Pancreas (tissue), 10 donors: ENCODE measurements around the gene TXNL4A. TPM values are rescaled to one million over a fixed set of nuclear protein-coding genes. Genes with fewer than 3 reads are reported as not detected.
"Not testable (repeated sequence)": the region's sequence is repeated elsewhere in the genome, so short reads cannot be mapped to it uniquely, and the experiment has no call there.

Experiments
- ATAC-seq, 4 donors: fragments of 200-7000 bp; cut with Tn5 transposase; one replicate each; pipeline versions ENCODE4 v1.8.0 to v1.9.1; 2020; ENCODE audit warnings: mild to moderate bottlenecking in 4 of 4, moderate library complexity in 4 of 4
- DNase-seq, 6 donors: peaks; one replicate each; pipeline ENCODE4 v3.0.0-alpha.2; 2020
- FAIRE-seq: peaks from 2 replicates; lab custom pipeline; 2012; peaks lifted over from hg19 to GRCh38; lab: Jason Lieb, UNC
- H3K27ac ChIP-seq, 4 donors: fragments of 200-600 bp; sonication (generic); 1 replicate in 3 of 4; 2 replicates in 1 of 4; pipeline versions ENCODE4 v1.5.0 to v1.8.0; 2020
- H3K27me3 ChIP-seq, 4 donors: fragments of 200-600 bp; one replicate each; pipeline ENCODE4 v1.8.0; 2021
- H3K36me3 ChIP-seq, 3 donors: fragments of 200-600 bp; sonication (generic) in 1 of 3; one replicate each; pipeline versions ENCODE4 v1.5.0 to v1.8.0; 2020 to 2021
- H3K4me1 ChIP-seq, 3 donors: fragments of 200-600 bp; one replicate each; pipeline ENCODE4 v1.8.0; 2021
- H3K4me3 ChIP-seq, 4 donors: fragments of 200-600 bp; sonication (generic) in 2 of 4; one replicate each; pipeline versions ENCODE4 v1.5.0 to v1.8.0; 2020 to 2021
- H3K9me3 ChIP-seq, 4 donors: fragments of 200-600 bp; one replicate each; pipeline ENCODE4 v1.8.0; 2021
- WGBS, 2 donors: extraction: QIAGEN DNeasy Blood & Tissue Kit; methylation state at CpG; one replicate each; pipeline ENCODE4 v1.1.7; 2013; 5-methylcytosine and 5-hydroxymethylcytosine counted together
- intact Hi-C, 3 donors: fragments of 100-400 bp; cut with DNase I; formaldehyde crosslinking; loops; one replicate each; pipeline versions ENCODE4 v1.11.1 to v1.14.2; 2022
- polyA plus RNA-seq, 2 donors: library from polyadenylated mRNA; stranded (reverse); fragments of 200-250 nt; gene quantifications; one replicate each; pipeline ENCODE4 v1.2.3, GENCODE V29; 2013
- total RNA-seq, 6 donors: library from RNA; stranded (reverse); fragmentation: NEBNext Ultra II Directional in 4 of 6; extraction: Animal tissue kit (Norgen Biotek cat#: 25700) in 4 of 6; gene quantifications; one replicate each; pipeline versions ENCODE4 v1.2.1 to v1.2.4, GENCODE V29; 2021 to 2023
- TF ChIP-seq, protein P1 (sequence below), 4 donors: fragments of 200-600 bp; sonication (generic) in 3 of 4; IDR thresholded peaks; one replicate each; pipeline versions ENCODE4 v1.5.0 to v1.8.0; 2021; ENCODE audit warnings: antibody characterized with exemption in 4 of 4
- donor health status: healthy with polysubstance abuse.
- donor health status: DM: no; HTN: no; CAD: no; lungs with moderate emphysema.
- donor health status: DM: no; HTN: no; CAD: no.
- donor health status: control.
- donor health status: control.
- donor health status: Bipolar disorder and iron deficiency.
- donor health status: DM: yes; HTN: yes; CAD: no.
- donor health status: DM: no; HTN: no; CAD: no.
- donor health status: DM: no; HTN: no; CAD: no.
- donor health status: DM: yes; HTN: yes; CAD: no.

The TXNL4A gene
- total and polyA plus RNA-seq, 8 donors: 40.5 to 64.6 (median 49.0) TPM

DNA sequence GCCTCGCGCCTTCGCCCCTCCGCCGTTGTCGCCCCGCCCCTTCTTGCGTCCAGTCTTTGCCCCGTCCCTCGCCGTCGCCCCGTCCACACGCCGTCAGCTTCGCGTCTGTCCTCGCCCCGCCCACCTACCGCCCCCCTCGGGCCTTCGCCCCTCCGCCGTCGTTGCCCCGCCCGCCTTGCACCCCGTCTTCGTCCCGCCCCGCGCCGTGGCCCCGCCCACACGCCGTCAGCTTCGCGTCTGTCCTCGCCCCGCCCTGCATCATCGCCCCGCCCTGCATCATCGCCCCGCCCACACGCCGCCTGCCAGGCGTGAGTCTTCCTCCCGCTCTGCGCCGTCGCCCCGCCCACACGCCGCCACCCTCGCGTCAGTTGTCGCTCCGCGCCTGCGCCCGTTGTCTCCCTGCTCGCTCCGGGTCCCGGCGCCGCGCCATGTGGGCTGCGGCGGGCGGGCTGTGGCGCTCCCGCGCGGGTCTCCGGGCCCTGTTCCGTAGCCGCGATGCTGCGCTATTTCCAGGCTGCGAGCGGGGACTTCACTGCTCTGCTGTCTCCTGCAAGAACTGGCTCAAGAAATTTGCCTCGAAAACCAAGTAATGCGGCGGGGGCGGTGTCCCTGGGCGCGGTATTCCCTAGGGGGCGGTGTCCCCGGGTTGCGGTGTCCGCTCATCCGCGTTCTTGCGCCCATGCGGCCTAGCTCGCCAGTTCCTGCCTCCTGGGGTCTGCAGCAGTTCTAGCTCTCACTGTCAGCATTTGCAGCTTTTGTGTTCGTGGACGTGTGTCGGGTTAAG, 45.9 kb upstream of the TXNL4A start, which contains the start of gene RBFA:
TSS of gene RBFA (plus strand) at position 367 of the 784 bp plus-strand sequence. CDS start at position 429, 62 bp downstream.
- H3K9me3 ChIP-seq: no peaks in the 10 kb centered on the region
- intact Hi-C loops: no loop called here
- H3K4me1 ChIP-seq: peaks cover 0 to 8% (median 4%) of the 10 kb centered on the region in 3 donors
- ATAC-seq (peak; percentile 87 to 92 (median 88)), FAIRE-seq (no peak), DNase-seq (peak; percentile 100)
- TF ChIP-seq, protein P1, sequence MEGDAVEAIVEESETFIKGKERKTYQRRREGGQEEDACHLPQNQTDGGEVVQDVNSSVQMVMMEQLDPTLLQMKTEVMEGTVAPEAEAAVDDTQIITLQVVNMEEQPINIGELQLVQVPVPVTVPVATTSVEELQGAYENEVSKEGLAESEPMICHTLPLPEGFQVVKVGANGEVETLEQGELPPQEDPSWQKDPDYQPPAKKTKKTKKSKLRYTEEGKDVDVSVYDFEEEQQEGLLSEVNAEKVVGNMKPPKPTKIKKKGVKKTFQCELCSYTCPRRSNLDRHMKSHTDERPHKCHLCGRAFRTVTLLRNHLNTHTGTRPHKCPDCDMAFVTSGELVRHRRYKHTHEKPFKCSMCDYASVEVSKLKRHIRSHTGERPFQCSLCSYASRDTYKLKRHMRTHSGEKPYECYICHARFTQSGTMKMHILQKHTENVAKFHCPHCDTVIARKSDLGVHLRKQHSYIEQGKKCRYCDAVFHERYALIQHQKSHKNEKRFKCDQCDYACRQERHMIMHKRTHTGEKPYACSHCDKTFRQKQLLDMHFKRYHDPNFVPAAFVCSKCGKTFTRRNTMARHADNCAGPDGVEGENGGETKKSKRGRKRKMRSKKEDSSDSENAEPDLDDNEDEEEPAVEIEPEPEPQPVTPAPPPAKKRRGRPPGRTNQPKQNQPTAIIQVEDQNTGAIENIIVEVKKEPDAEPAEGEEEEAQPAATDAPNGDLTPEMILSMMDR (IDR thresholded peaks at IDR 0.05): peak in 3 of 4 donors; percentile 22 to 30 (median 24)
- peak within 1 kb of the TSS; percentile 69 to 85 (median 77) for H3K27ac ChIP-seq
- peaks cover 0 to 8% (median 0%) of the 10 kb centered on the region in 3 donors for H3K36me3 ChIP-seq
- no peaks in the 10 kb centered on the region for H3K27me3 ChIP-seq
- WGBS, 2 donors: 0 to 1% methylated on average over 72 to 99 of the region's 99 CpGs
- H3K4me3 ChIP-seq: peak within 1 kb of the TSS; percentile 45 to 89 (median 67)

DNA sequence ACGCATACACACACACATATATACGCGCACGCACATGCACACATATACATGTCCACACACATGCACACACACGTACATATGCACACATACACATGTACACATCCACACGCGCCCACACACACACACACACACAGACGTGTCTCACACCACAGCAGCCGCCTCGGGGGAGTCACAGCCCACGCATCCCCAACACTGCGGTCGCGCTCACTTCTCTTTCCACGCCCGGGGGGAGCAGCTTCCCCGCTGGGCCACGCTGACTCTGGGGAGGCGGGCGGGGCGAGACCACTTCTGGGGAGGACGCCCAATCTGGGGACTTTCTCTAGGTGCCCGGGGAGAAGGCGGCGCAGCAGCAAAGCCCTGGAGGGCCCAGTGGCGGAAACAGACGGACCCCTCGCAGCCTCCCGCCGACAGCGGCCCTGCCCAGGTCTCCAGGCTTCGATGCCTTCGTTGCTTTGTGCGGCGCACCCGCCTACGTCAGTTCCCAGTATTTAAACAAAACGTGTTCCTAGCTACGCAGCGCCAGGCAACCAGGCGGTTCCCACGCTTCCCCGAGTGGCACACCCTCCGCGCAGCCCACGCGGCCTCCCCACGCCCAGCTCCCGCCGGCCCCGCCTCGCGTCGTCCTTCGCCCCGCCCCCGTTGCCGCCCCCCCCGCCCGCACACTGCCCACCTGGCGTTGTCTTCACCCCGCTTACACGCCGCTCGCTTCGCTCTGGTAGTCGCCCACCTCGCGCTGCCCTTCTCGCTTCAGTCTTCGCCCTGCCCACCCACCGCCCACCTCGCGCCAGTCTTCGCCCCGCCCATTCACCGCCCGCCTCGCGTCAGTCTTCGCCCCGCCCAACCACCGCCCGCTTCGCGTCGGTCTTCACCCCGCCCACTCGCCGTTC, 45.1 kb upstream of the TXNL4A start:
- peak in 2 of 4 donors; percentile 60 to 74 for ATAC-seq
- intact Hi-C loops: no loop called here
- 2 to 5% methylated on average over 69 to 90 of the region's 90 CpGs for WGBS, 2 donors

DNA sequence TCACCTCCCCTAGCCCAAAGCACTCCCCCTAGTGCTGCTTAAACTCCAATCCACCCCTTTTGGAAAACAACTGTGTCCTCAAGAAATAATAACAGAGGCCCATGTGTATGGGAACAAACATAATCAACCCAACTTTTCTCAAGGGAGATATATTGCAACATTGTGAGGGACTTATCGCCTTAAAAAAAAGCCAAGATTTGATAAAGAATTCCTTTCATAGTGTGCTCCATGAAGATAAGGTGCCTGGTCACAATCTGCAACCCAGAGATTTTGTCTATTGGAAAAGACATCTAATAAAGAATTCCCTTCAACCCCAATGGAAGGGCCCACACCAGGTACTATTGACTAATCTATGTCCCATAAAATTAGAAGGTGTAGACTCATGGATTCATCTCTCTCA, 41.3 kb upstream of the TXNL4A start:
- FAIRE-seq: no peak
- Histone ChIP-seq H3K4me3 (no peak overlapping the region), H3K4me1 (no peaks in the 10 kb centered on the region), H3K9me3 (no peaks in the 10 kb centered on the region), H3K36me3 (no peaks in the 10 kb centered on the region), H3K27ac (no peak overlapping the region), H3K27me3 (no peaks in the 10 kb centered on the region)
- 89 to 97% methylated on average over 1 of the region's 1 CpG for WGBS, 2 donors
- TF ChIP-seq, protein P1 (IDR thresholded peaks at IDR 0.05): no peak
- intact Hi-C loops: no loop called here
- no peak for DNase-seq
- ATAC-seq: no peak

More for the DNA sequence above, 45.1 kb upstream of the TXNL4A start:
- Histone ChIP-seq H3K36me3 (peaks cover 0 to 4% (median 0%) of the 10 kb centered on the region in 3 donors), H3K4me3 (peak overlapping the region; percentile 41 to 89 (median 62)), H3K27ac (peak overlapping the region; percentile 69 to 85 (median 77)), H3K27me3 (no peaks in the 10 kb centered on the region), H3K9me3 (no peaks in the 10 kb centered on the region), H3K4me1 (peaks cover 0 to 8% (median 4%) of the 10 kb centered on the region in 3 donors)
- TF ChIP-seq, protein P1 (IDR thresholded peaks at IDR 0.05): no peak
- no peak for FAIRE-seq
- no peak for DNase-seq

GRCh38 chr18:80027719-80028118, 39.4 kb upstream of the TXNL4A start:
- FAIRE-seq, H3K27ac ChIP-seq, intact Hi-C loops, H3K4me3 ChIP-seq, H3K4me1 ChIP-seq, DNase-seq, H3K27me3 ChIP-seq, H3K9me3 ChIP-seq, ATAC-seq, H3K36me3 ChIP-seq: not testable (repeated sequence)

- WGBS, 2 donors: 89 to 96% methylated on average over 7 of the region's 7 CpGs
- H3K27ac ChIP-seq: no peak overlapping the region
- TF ChIP-seq, protein P1 (IDR thresholded peaks at IDR 0.05): no peak
- no peaks in the 10 kb centered on the region for H3K27me3 ChIP-seq
- H3K9me3 ChIP-seq: peaks cover 0 to 11% (median 5%) of the 10 kb centered on the region in 4 donors
- FAIRE-seq: no peak
- no peak for ATAC-seq
- H3K36me3 ChIP-seq: no peaks in the 10 kb centered on the region
- DNase-seq: no peak
- intact Hi-C loops: no loop called here
- no peak overlapping the region for H3K4me3 ChIP-seq
- no peaks in the 10 kb centered on the region for H3K4me1 ChIP-seq
Measured at GRCh38 chr18:80026363-80026762, 38.0 kb upstream of the TXNL4A start.
